ENCODE results near the gene SKAP1.

- TF ChIP-seq CTCF (IDR thresholded peaks at IDR 0.05) (no peak), POLR2A (IDR thresholded peaks at IDR 0.05) (no peak), POLR2AphosphoS5 (IDR thresholded peaks at IDR 0.05) (no peak), EP300 (IDR thresholded peaks at IDR 0.05) (no peak)
Observed at GRCh38 chr17:48301002-48301401, 129.0 kb downstream of the SKAP1 start.

All from gastroesophageal sphincter (tissue), 3 donors.